Endothelial cell (in vitro differentiated cells): Measurements from ENCODE around the gene TMEM82. TPM values are rescaled to one million over a fixed set of nuclear protein-coding genes. Genes with fewer than 3 reads are reported as not detected.
A peak's percentile ranks its signal among the peaks of the same experiment; 100 is the strongest.

Source experiments
- DNase-seq: peaks from one replicate; pipeline ENCODE4 v3.0.0; 2021; ENCODE audit warnings: low spot score
- H3K27ac Mint-ChIP-seq: one replicate; pipeline ENCODE4 v1.8.0; 2021; ENCODE audit warnings: mixed read lengths, inconsistent platforms; ENCODE audit not compliant: unreplicated experiment
- H3K27me3 Mint-ChIP-seq: one replicate; pipeline ENCODE4 v1.8.0; 2021; ENCODE audit warnings: mild to moderate bottlenecking, moderate library complexity, mixed read lengths, inconsistent platforms; ENCODE audit not compliant: unreplicated experiment
- H3K36me3 Mint-ChIP-seq: one replicate; pipeline ENCODE4 v1.8.0; 2021; ENCODE audit warnings: mild to moderate bottlenecking, low read depth, mixed read lengths, inconsistent platforms; ENCODE audit not compliant: unreplicated experiment
- H3K4me1 Mint-ChIP-seq: one replicate; pipeline ENCODE4 v1.8.0; 2021; ENCODE audit warnings: mild to moderate bottlenecking, mixed read lengths, inconsistent platforms; ENCODE audit not compliant: unreplicated experiment
- H3K4me3 Mint-ChIP-seq: one replicate; pipeline ENCODE4 v1.8.0; 2021; ENCODE audit warnings: mild to moderate bottlenecking, mixed read lengths, inconsistent platforms; ENCODE audit not compliant: unreplicated experiment
- H3K9me3 Mint-ChIP-seq: one replicate; pipeline ENCODE4 v1.8.0; 2021; ENCODE audit warnings: mixed read lengths, inconsistent platforms; ENCODE audit not compliant: unreplicated experiment
- CTCF ChIP-seq: fragments of 200-600 bp; sonication (generic); IDR thresholded peaks from one replicate; pipeline ENCODE4 v1.5.0; 2021; ENCODE audit warnings: antibody characterized with exemption; ENCODE audit not compliant: unreplicated experiment
- total RNA-seq: library from RNA; stranded (reverse); fragmentation: NEBNext Ultra II Directional; extraction: Animal tissue kit (Norgen Biotek cat#: 25700); gene quantifications from one replicate; pipeline ENCODE4 v1.2.1, GENCODE V29; 2021; ENCODE audit not compliant: unreplicated experiment

Gene TMEM82
- total RNA-seq, 1 donor from 2014 or later: not detected

- H3K27me3 Mint-ChIP-seq: no peaks in the 10 kb centered on the region
- no peaks in the 10 kb centered on the region for H3K9me3 Mint-ChIP-seq
- no peak for TF ChIP-seq CTCF
- DNase-seq: no peak
- H3K27ac Mint-ChIP-seq: peak overlapping the region; percentile 74
- peak overlapping the region; percentile 71 for H3K4me3 Mint-ChIP-seq
- peaks cover 7% of the 10 kb centered on the region for H3K36me3 Mint-ChIP-seq
- H3K4me1 Mint-ChIP-seq: peaks cover 34% of the 10 kb centered on the region
Measured at GRCh38 chr1:15700508-15700907, 41.8 kb upstream of the TMEM82 start.

GRCh38 chr1:15701784-15702183 is 40.5 kb upstream of the TMEM82 start:
- no peaks in the 10 kb centered on the region for H3K27me3 Mint-ChIP-seq
- DNase-seq: no peak
- H3K27ac Mint-ChIP-seq: no peak overlapping the region
- peaks cover 11% of the 10 kb centered on the region for H3K36me3 Mint-ChIP-seq
- H3K4me1 Mint-ChIP-seq: peaks cover 32% of the 10 kb centered on the region
- H3K4me3 Mint-ChIP-seq: peak overlapping the region; percentile 56
- H3K9me3 Mint-ChIP-seq: no peaks in the 10 kb centered on the region
- TF ChIP-seq CTCF: no peak

DNA sequence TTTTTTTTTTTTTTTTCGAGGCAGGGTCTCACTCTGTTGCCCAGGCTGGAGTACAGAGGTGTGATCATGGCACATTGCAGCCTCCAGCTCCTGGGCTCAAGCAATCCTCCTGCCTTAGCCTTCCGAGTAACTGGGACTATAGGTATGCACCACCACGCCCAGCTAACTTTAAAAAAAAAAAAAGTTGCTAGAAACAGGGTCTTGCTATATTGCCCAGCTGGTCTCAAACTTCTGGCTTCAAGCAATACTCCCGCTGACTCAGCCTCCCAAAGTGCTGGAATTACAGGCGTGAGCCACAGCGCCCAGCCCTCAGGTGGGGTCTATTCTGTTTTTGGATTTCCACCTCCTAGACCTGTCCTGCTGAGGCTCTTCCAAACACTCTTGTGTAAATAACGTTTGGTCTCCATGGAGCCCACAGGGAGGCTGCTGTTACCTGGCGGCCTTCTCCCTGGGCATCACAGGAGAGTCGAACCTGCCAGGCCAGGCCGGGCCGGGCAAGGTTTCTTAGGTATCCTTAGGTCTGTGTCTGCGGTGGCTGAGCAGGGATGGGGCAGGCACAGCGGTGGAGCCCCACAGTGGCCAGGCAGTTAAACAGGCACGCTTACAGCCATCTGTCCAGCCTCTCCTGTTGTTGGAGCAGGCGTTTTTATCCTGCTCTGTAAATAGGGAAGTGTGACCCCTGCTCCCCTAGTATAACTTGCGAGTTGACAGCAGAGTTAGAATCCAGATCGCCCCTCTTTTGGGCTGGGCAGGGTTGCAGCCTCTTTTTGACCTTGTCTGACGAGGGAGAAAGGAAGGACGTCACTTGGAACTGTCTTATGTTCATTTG is 39.4 kb upstream of the TMEM82 start:
- no peak for TF ChIP-seq CTCF
- no peak for DNase-seq
- H3K36me3 Mint-ChIP-seq: peaks cover 7% of the 10 kb centered on the region
- no peaks in the 10 kb centered on the region for H3K9me3 Mint-ChIP-seq
- peaks cover 27% of the 10 kb centered on the region for H3K4me1 Mint-ChIP-seq
- H3K4me3 Mint-ChIP-seq: no peak overlapping the region
- no peaks in the 10 kb centered on the region for H3K27me3 Mint-ChIP-seq
- no peak overlapping the region for H3K27ac Mint-ChIP-seq

GRCh38 chr1:15703562-15703961 is 38.7 kb upstream of the TMEM82 start:
- TF ChIP-seq CTCF: no peak
- Mint-ChIP-seq H3K4me3 (no peak overlapping the region), H3K4me1 (peaks cover 27% of the 10 kb centered on the region), H3K27ac (no peak overlapping the region), H3K27me3 (no peaks in the 10 kb centered on the region), H3K36me3 (peaks cover 7% of the 10 kb centered on the region), H3K9me3 (no peaks in the 10 kb centered on the region)
- no peak for DNase-seq

DNA sequence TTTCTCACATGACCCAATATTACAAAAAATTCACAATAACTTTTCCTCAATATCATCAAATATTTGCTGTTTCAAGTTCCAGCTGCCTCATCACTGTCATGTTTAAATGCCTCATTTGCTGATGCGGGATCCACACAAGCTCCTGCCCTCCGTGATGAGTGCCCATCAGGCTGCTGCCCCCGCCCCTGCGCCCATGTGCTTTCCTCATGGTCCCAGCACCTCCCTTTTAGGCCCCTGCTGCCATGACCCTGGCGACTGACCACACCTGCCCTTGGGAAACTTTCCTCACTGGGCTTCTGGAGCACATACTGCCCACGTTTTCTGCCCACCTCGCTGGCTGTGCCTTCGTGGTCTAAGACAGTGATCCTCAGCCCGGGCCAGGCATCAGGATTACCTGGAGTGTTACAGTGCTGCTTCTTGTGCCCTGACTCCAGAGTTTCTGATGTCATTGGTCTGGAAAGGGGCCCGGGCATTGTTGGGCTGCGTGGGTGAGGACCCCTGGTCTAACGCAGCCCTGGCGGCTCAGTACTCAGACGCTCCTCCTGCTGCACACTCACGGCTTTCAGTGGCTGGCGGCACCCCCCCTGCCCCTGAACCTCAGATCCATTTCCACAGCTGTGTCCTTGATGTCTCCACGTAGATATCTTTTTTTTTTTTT is 37.6 kb upstream of the TMEM82 start:
- Mint-ChIP-seq H3K27me3 (no peaks in the 10 kb centered on the region), H3K27ac (peak overlapping the region; percentile 43), H3K4me1 (peaks cover 27% of the 10 kb centered on the region), H3K4me3 (peak overlapping the region; percentile 38), H3K36me3 (peaks cover 7% of the 10 kb centered on the region), H3K9me3 (no peaks in the 10 kb centered on the region)
- no peak for TF ChIP-seq CTCF
- no peak for DNase-seq
